ENCODE data around the gene STPG3.

STPG3 gene

DNA sequence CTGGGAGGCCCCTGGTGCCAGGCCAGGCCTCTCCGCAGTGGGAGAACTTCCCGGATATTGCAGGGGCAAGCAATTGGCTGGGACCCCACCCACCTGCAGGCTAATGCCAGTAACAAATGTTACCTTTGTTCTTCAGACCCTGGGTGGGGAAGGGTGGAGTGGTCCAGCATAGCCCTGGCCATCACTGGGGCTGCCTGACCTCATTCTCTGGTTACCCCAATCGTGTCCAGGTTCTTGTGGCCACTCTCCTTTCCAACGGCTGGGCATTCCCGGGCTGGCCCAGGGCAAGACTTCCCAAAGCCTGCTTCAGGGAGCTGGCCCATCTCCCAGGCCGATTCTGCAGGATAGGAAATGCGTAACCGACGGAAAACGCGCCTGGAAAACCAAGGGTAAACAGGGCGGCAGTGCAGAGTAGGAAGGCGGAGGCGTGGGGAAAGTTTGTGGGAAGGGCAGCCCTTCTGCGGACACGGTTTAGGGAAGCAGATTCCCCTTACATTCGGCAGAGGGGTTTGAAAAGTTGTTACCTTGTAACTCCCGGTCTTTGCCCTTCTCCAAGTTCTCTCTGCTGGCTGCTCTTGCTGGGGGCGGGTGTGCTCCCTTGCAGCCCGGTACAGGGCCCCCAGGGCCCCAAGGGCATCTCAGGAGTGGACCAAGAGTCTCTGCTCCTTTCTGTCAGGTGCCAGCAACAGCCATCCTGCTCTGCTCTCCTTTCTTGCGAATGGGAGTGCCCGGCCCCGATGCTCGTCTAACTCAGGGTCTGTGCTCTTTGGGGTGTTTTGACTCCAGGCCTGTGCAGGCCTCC lies 47.5 kb downstream of the STPG3 start:
- Histone ChIP-seq H3K4me1 (ENCODE audit: insufficient read depth, low read length) (peaks cover 7% of the 10 kb centered on the region), H3K4me3 (ENCODE audit: low read depth in 1 of 2, low read length in 2 of 2) (no peak overlapping the region), H3K36me3 (ENCODE audit: insufficient read depth, low read length) (no peaks in the 10 kb centered on the region), H3K9me3 (ENCODE audit: low read length) (peaks cover 4% of the 10 kb centered on the region), H3K27ac (ENCODE audit: low read depth, low read length) (no peak overlapping the region), H3K9ac (ENCODE audit: low read length) (no peak overlapping the region), H3K27me3 (ENCODE audit: control insufficient read depth in 1 of 2, insufficient read depth in 2 of 2, low read length in 2 of 2) (peaks cover 68 to 83% of the 10 kb centered on the region in 2 donors)

DNA sequence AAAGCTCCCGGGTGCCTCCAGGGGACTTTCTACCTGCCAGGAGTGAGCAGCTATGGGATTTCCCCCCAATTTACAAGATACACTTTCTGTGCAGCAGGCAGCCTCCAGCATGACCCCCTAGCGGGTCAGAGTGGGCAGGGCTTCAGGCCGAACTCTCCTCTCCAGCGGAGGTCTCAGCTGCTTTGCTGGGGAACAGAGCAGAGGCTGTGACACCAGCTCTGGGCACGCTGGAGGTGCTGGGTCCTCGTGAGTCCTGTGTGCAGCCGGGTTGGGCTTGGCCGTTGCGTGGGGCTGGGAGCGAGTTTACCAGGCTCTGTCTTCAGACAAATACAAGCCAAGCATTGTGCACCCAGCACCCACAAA lies 48.1 kb downstream of the STPG3 start:
- Histone ChIP-seq H3K4me1 (ENCODE audit: insufficient read depth, low read length) (peaks cover 7% of the 10 kb centered on the region), H3K36me3 (ENCODE audit: insufficient read depth, low read length) (no peaks in the 10 kb centered on the region), H3K9ac (ENCODE audit: low read length) (no peak overlapping the region), H3K4me3 (ENCODE audit: low read depth in 1 of 2, low read length in 2 of 2) (no peak overlapping the region), H3K27ac (ENCODE audit: low read depth, low read length) (no peak overlapping the region), H3K27me3 (ENCODE audit: control insufficient read depth in 1 of 2, insufficient read depth in 2 of 2, low read length in 2 of 2) (peaks cover 65 to 83% of the 10 kb centered on the region in 2 donors), H3K9me3 (ENCODE audit: low read length) (peaks cover 4% of the 10 kb centered on the region)

DNA sequence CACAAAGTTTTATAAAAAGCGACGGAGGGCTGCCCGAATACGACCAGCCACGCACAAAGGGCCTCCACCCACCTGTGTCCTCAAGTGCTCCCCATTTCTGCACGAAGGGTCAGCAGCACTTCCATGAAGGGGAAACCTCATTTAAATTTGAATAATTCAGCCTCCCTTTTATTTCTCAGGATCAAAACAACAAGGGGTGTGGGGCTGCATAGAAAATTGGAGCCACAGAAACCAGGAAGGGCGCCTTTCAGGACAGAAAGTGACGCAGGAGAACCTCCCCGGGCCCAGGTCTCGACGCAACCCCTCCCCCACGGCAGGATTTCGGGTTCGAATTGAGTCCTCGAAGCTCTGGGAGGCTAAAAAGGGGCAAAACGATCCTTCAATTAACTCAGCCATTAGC lies 48.9 kb downstream of the STPG3 start:
- Histone ChIP-seq H3K27ac (ENCODE audit: low read depth, low read length) (no peak overlapping the region), H3K9me3 (ENCODE audit: low read length) (no peaks in the 10 kb centered on the region), H3K4me1 (ENCODE audit: insufficient read depth, low read length) (peaks cover 7% of the 10 kb centered on the region), H3K9ac (ENCODE audit: low read length) (no peak overlapping the region), H3K27me3 (ENCODE audit: control insufficient read depth in 1 of 2, insufficient read depth in 2 of 2, low read length in 2 of 2) (peaks cover 58 to 83% of the 10 kb centered on the region in 2 donors), H3K36me3 (ENCODE audit: insufficient read depth, low read length) (no peaks in the 10 kb centered on the region), H3K4me3 (ENCODE audit: low read depth in 1 of 2, low read length in 2 of 2) (no peak overlapping the region)

DNA sequence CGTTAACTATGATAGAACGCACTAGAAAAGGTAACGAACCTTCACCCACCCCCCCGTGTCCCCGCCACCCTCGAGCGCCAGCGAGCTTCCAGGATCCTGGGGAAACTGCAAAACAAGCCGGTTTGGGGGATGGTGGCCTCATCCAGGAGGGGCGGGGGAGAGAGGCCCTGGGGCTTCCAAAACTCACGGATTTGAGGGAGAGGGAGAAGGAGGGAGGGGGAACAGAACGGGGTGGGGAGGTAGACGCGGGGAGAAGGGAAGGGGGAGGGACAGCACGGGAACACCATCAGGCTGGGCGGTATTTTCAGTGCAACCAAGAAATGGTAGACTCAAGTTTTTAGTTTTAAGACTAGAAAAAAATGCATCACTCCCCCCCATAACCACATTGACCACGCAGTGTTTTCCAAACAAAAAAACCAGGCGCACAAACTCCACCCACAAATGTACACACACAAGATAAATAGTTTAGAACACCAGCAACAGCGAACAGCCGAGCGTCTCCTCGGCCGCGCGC lies 49.5 kb downstream of the STPG3 start:
- Histone ChIP-seq H3K27me3 (ENCODE audit: control insufficient read depth in 1 of 2, insufficient read depth in 2 of 2, low read length in 2 of 2) (peaks cover 57 to 87% of the 10 kb centered on the region in 2 donors), H3K9ac (ENCODE audit: low read length) (no peak overlapping the region), H3K9me3 (ENCODE audit: low read length) (no peaks in the 10 kb centered on the region), H3K36me3 (ENCODE audit: insufficient read depth, low read length) (no peaks in the 10 kb centered on the region), H3K4me1 (ENCODE audit: insufficient read depth, low read length) (peaks cover 12% of the 10 kb centered on the region), H3K27ac (ENCODE audit: low read depth, low read length) (no peak overlapping the region), H3K4me3 (ENCODE audit: low read depth in 1 of 2, low read length in 2 of 2) (peak overlapping the region; percentile 6 to 32)

DNA sequence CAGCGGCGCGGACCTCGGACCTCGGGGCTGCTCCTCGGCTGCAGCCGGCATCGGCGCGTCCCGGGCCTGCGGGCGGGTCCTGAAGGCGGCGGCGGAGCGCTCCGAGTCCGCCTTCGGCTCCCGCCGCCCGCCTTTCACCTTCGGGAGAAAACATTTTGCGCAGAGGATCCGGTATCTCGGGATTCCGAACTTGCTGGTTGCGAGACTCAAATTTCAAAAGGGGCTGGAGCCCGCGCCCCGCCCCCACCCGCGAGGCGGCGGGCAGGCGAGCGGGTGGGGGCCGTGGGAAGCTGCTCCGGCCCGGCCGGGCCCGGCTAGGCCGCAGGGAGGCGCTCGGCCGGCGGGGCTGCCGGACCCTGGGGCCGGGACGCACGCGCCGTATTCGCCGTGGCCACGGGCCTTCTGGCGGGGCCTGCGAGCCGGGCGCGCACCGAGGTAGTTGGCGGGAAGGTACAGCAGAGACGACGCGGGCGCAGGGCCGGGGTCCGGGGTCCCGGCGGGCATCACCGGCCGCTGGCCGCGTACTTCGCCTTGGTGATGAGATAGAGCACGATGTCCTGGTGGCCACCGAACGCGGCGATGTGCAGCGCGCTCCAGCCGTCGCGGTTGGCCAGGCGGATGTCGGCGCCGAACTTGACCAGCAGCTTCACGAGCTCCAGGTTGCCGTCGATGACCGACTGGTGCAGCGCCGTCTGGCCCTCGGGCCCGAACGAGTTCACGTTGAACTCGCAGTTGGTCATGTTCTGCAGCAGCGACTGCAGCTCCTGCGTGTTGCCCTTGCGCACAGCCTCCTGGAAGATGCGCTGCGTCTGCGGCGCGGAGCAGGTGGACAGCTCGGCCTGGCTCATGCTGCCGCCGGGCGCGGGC lies 50.2 kb downstream of the STPG3 start:
- H3K9me3 ChIP-seq (ENCODE audit: low read length), result no peaks in the 10 kb centered on the region
- H3K4me3 ChIP-seq (ENCODE audit: low read depth in 1 of 2, low read length in 2 of 2), result peak overlapping the region; percentile 6 to 32
- H3K27me3 ChIP-seq (ENCODE audit: control insufficient read depth in 1 of 2, insufficient read depth in 2 of 2, low read length in 2 of 2), result peaks cover 62 to 90% of the 10 kb centered on the region in 2 donors
- no peak overlapping the region for H3K27ac ChIP-seq (ENCODE audit: low read depth, low read length)
- H3K4me1 ChIP-seq (ENCODE audit: insufficient read depth, low read length), result peaks cover 18% of the 10 kb centered on the region
- H3K9ac ChIP-seq (ENCODE audit: low read length), result no peak overlapping the region
- no peaks in the 10 kb centered on the region for H3K36me3 ChIP-seq (ENCODE audit: insufficient read depth, low read length)

DNA sequence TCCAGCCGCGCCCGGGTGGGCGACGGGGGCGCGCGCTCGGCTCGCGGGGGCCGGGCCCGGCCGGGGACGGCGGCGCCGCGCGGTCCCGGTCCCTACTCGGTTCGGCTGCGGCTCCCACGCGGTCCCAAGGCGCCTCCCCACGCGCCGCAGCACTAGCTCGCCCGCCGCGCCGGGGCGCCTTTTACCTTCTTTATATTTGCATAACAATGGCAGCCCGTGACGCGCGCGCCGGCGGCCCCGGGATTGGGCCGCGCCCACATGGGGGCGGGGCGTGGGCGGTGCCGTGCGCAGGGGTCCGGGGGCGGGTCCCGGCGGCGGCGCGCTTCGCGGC lies 51.0 kb downstream of the STPG3 start, which contains the start of gene NRARP:
Gene NRARP, minus strand, starts transcription at position 154 of the 331 bp plus-strand sequence. CDS start 343 bp downstream, outside the sequence.
- peaks cover 55 to 90% of the 10 kb centered on the region in 2 donors for H3K27me3 ChIP-seq (ENCODE audit: control insufficient read depth in 1 of 2, insufficient read depth in 2 of 2, low read length in 2 of 2)
- no peak within 1 kb of the TSS for H3K27ac ChIP-seq (ENCODE audit: low read depth, low read length)

DNA sequence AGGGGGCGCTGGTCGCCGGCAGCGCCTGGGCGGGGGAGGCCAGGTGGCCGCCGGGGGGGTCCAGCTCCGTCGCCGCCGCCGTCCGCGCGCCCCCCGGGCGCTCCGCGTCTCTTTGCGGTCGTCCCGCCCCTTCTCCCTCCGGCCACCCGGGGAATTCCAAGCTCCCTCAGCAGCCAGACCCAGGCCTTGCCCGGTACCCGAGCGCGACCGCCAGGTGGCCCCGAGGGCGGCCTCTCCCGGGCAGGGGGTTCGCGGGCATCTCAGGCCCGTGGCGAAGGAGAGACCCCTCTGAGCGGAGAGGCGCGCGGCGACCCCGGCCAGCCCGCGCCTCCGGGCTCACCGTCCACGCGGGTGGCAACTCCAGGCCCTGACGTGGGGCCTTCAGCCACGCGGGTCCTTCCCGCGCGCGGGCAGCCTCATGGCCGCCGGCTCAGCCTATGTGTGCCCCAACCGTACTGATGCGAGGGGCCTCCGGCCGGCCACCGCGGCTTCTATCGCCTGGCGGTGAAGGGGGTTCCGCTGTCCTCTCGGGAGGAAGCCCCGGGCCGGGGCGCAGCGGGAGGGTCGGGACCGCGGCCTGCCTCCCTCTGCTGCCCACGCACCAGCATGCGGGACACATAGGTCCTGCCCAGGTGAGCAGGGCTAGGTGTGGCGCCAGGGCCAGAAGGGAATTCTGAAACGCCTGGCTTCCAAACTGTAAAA lies 51.5 kb downstream of the STPG3 start:
- Histone ChIP-seq H3K9me3 (ENCODE audit: low read length) (no peaks in the 10 kb centered on the region), H3K36me3 (ENCODE audit: insufficient read depth, low read length) (no peaks in the 10 kb centered on the region), H3K27ac (ENCODE audit: low read depth, low read length) (no peak overlapping the region), H3K4me1 (ENCODE audit: insufficient read depth, low read length) (peaks cover 19% of the 10 kb centered on the region), H3K9ac (ENCODE audit: low read length) (no peak overlapping the region), H3K27me3 (ENCODE audit: control insufficient read depth in 1 of 2, insufficient read depth in 2 of 2, low read length in 2 of 2) (peaks cover 50 to 90% of the 10 kb centered on the region in 2 donors), H3K4me3 (ENCODE audit: low read depth in 1 of 2, low read length in 2 of 2) (no peak overlapping the region)

More for the DNA sequence above, 51.0 kb downstream of the STPG3 start, which contains the start of gene NRARP:
- Histone ChIP-seq H3K9me3 (ENCODE audit: low read length) (no peaks in the 10 kb centered on the region), H3K9ac (ENCODE audit: low read length) (no peak within 1 kb of the TSS), H3K4me3 (ENCODE audit: low read depth in 1 of 2, low read length in 2 of 2) (peak within 1 kb of the TSS in 1 of 2 donors; percentile 32), H3K36me3 (ENCODE audit: insufficient read depth, low read length) (no peaks in the 10 kb centered on the region), H3K4me1 (ENCODE audit: insufficient read depth, low read length) (peaks cover 19% of the 10 kb centered on the region)

Data from muscle layer of colon (tissue), 2 donors.